ENCODE results near the gene CARF.
"Not testable (repeated sequence)": the region's sequence is repeated elsewhere in the genome, so short reads cannot be mapped to it uniquely, and the experiment has no call there.

The CARF gene

GRCh38 chr2:202941771-202942170 is 29.7 kb downstream of the CARF start:
- DNase-seq: no peak

- DNase-seq: no peak
Observed at GRCh38 chr2:202944408-202944807, 32.3 kb downstream of the CARF start.

GRCh38 chr2:202944816-202945215 is 32.7 kb downstream of the CARF start:
- no peak for DNase-seq

GRCh38 chr2:202945497-202945896 is 33.4 kb downstream of the CARF start:
- DNase-seq: no peak

- not testable (repeated sequence) for DNase-seq
Observed at GRCh38 chr2:202949333-202949732, 37.3 kb downstream of the CARF start.

- DNase-seq: no peak
Observed at GRCh38 chr2:202950592-202950991, 38.5 kb downstream of the CARF start.

- no peak for DNase-seq
Observed at GRCh38 chr2:202960524-202960923, 48.4 kb downstream of the CARF start.

GRCh38 chr2:202963712-202964111 is 51.6 kb downstream of the CARF start:
- DNase-seq: no peak

GRCh38 chr2:202965810-202966460 is 53.9 kb downstream of the CARF start:
- DNase-seq: no peak

- DNase-seq: not testable (repeated sequence)
Observed at GRCh38 chr2:202969404-202969803, 57.3 kb downstream of the CARF start.

GRCh38 chr2:202976809-202977208 is 64.7 kb downstream of the CARF start:
- DNase-seq: no peak

- DNase-seq: no peak
Observed at GRCh38 chr2:202982779-202983491, 70.9 kb downstream of the CARF start.

GRCh38 chr2:202989749-202990148 is 77.7 kb downstream of the CARF start:
- no peak for DNase-seq

GRCh38 chr2:202990501-202990900 is 78.4 kb downstream of the CARF start:
- no peak for DNase-seq

GRCh38 chr2:202997113-202997512 is 85.0 kb downstream of the CARF start:
- not testable (repeated sequence) for DNase-seq

- no peak for DNase-seq
Observed at GRCh38 chr2:203002054-203002821, 90.2 kb downstream of the CARF start.

- no peak for DNase-seq
Observed at GRCh38 chr2:203003716-203004115, 91.6 kb downstream of the CARF start.

GRCh38 chr2:203014456-203015199 is 102.6 kb downstream of the CARF start, which contains the start of gene NBEAL1:
Gene NBEAL1 (plus strand): TSS chr2:203014875. CDS start chr2:203016385, 1,510 bp downstream.
- peak; percentile 95 for DNase-seq

- no peak for DNase-seq
Observed at GRCh38 chr2:203016716-203017115, 104.6 kb downstream of the CARF start.

GRCh38 chr2:203018181-203018580 is 106.1 kb downstream of the CARF start:
- DNase-seq: no peak

GRCh38 chr2:203019142-203019541 is 107.1 kb downstream of the CARF start:
- no peak for DNase-seq

- DNase-seq: no peak
Observed at GRCh38 chr2:203021991-203022390, 109.9 kb downstream of the CARF start.

GRCh38 chr2:203022751-203023150 is 110.7 kb downstream of the CARF start:
- DNase-seq: no peak
